Effector CD8-positive, alpha-beta T cell (primary cell): ENCODE data around the gene PRKAR1B.
"Not testable (repeated sequence)": the region's sequence is repeated elsewhere in the genome, so short reads cannot be mapped to it uniquely, and the experiment has no call there.

Experiments used
- DNase-seq: peaks from one replicate; lab custom pipeline; 2025; lab: John Stamatoyannopoulos, UW

PRKAR1B gene

GRCh38 chr7:621572-622285, 105.4 kb downstream of the PRKAR1B start:
- DNase-seq = no peak

GRCh38 chr7:620885-621284, 106.2 kb downstream of the PRKAR1B start:
- no peak for DNase-seq

- DNase-seq = no peak
Observed at GRCh38 chr7:620056-620455, 107.0 kb downstream of the PRKAR1B start.

- no peak for DNase-seq
Observed at GRCh38 chr7:619368-619840, 107.7 kb downstream of the PRKAR1B start.

- DNase-seq = peak; percentile 53
Observed at GRCh38 chr7:618539-619367, 108.3 kb downstream of the PRKAR1B start.

- no peak for DNase-seq
Observed at GRCh38 chr7:617614-618538, 109.2 kb downstream of the PRKAR1B start.

- no peak for DNase-seq
Observed at GRCh38 chr7:613442-614140, 113.5 kb downstream of the PRKAR1B start.

GRCh38 chr7:611837-612236, 115.2 kb downstream of the PRKAR1B start:
- not testable (repeated sequence) for DNase-seq

GRCh38 chr7:611281-611810, 115.7 kb downstream of the PRKAR1B start:
- no peak for DNase-seq

GRCh38 chr7:610531-611280, 116.4 kb downstream of the PRKAR1B start:
- no peak for DNase-seq

GRCh38 chr7:610141-610530, 116.9 kb downstream of the PRKAR1B start:
- no peak for DNase-seq

- no peak for DNase-seq
Observed at GRCh38 chr7:609365-609764, 117.7 kb downstream of the PRKAR1B start.

- no peak for DNase-seq
Observed at GRCh38 chr7:608954-609353, 118.1 kb downstream of the PRKAR1B start.

- DNase-seq = no peak
Observed at GRCh38 chr7:608361-608760, 118.7 kb downstream of the PRKAR1B start.

GRCh38 chr7:607938-608337, 119.1 kb downstream of the PRKAR1B start:
- DNase-seq = peak; percentile 15

GRCh38 chr7:605661-606450, 121.2 kb downstream of the PRKAR1B start:
- DNase-seq = no peak

- DNase-seq = no peak
Observed at GRCh38 chr7:604884-605531, 122.1 kb downstream of the PRKAR1B start.

- peak; percentile 80 for DNase-seq
Observed at GRCh38 chr7:604001-604883, 122.8 kb downstream of the PRKAR1B start.
